Right kidney (tissue), 1 donor: ENCODE results near the gene CCDC89.
"Not testable (repeated sequence)": the region's sequence is repeated elsewhere in the genome, so short reads cannot be mapped to it uniquely, and the experiment has no call there.

Experiments used
- DNase-seq: peaks from one replicate; pipeline ENCODE4 v3.0.0-alpha.2; 2016

The CCDC89 gene

GRCh38 chr11:85654343-85654742 is 31.7 kb downstream of the CCDC89 start:
- DNase-seq, result not testable (repeated sequence)

- DNase-seq, result no peak
Observed at GRCh38 chr11:85652786-85653447, 33.1 kb downstream of the CCDC89 start.

- DNase-seq, result no peak
Observed at GRCh38 chr11:85651118-85651517, 34.9 kb downstream of the CCDC89 start.

- peak; percentile 88 for DNase-seq
Observed at GRCh38 chr11:85647604-85648299, 38.2 kb downstream of the CCDC89 start, which contains the start of gene TMEM126A. TMEM126A (plus strand) TSS chr11:85647967; CDS start chr11:85650256, 2,289 bp downstream.

DNA sequence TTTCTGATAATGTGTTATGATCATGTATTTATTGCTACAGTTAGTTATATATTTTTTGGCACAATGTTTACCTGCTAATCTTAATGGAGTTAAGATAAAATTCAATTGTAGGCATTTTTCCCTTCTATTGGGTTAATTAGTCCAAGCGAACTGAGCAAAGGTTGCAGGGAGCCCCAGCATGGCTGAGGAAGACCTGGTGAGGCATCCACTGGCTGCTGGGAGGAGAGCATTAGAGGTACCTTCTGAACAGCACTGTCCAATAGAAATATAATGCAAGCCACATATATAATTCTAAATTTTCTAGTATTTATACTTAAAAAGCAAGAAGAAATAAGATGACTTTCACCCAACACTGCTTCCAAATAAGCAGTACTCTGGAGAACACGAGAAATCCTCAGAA is 38.9 kb downstream of the CCDC89 start:
- DNase-seq, result no peak

DNA sequence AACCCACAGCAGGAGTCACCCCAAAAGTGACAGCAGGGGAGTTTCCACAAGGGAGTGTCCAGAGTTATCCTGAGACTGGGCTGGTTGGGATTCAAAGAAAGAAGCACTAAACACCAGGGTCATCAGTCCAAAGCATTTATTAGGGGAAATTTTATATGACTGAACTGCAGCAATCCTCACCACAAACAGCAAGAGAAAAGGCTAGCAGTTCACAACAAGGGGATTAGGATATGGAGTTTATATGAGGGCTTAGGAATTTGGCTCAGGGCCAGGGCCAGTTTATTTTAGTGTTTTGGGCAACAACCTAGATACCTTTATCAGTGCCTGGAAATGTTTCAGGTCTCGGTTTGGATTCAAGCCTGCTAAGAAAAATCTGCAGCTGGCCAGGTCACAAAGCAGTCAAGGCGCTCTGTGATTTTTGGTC is 42.8 kb downstream of the CCDC89 start:
- DNase-seq, result no peak

- DNase-seq, result no peak
Observed at GRCh38 chr11:85634747-85635146, 51.2 kb downstream of the CCDC89 start.
